Heart left ventricle (tissue), 16 donors: ENCODE data around the gene LSAMP. TPM values are rescaled to one million over a fixed set of nuclear protein-coding genes. Genes with fewer than 3 reads are reported as not detected.
"Not testable (repeated sequence)": the region's sequence is repeated elsewhere in the genome, so short reads cannot be mapped to it uniquely, and the experiment has no call there.

Experiments used
- ATAC-seq, 4 donors: fragments of 200-7000 bp; cut with Tn5 transposase; one replicate each; pipeline ENCODE4 v1.9.1; 2020 to 2022; ENCODE audit warnings: moderate library complexity in 4 of 4, mild to moderate bottlenecking in 3 of 4, moderate number of reproducible peaks in 1 of 4
- DNase-seq, 5 donors: peaks; one replicate each; pipeline ENCODE4 v3.0.0-alpha.2; 2020
- H3K27ac ChIP-seq, 12 donors: fragments of 200-600 bp; sonication (generic) in 4 of 12; one replicate each; pipeline versions ENCODE4 v1.5.0 to v1.8.0; 2016 to 2022; ENCODE audit warnings: mild to moderate bottlenecking in 2 of 12
- H3K27me3 ChIP-seq, 9 donors: fragments of 200-600 bp; sonication (generic) in 2 of 9; one replicate each; pipeline versions ENCODE4 v1.5.1 to v1.8.0; 2016 to 2022; ENCODE audit warnings: mild to moderate bottlenecking in 3 of 9
- H3K36me3 ChIP-seq, 9 donors: fragments of 200-600 bp; sonication (generic) in 2 of 9; one replicate each; pipeline versions ENCODE4 v1.5.0 to v1.8.0; 2018 to 2022; ENCODE audit warnings: mild to moderate bottlenecking in 2 of 9
- H3K4me1 ChIP-seq, 12 donors: fragments of 200-600 bp; sonication (generic) in 4 of 12; one replicate each; pipeline versions ENCODE4 v1.5.0 to v1.8.0; 2016 to 2022; ENCODE audit warnings: mild to moderate bottlenecking in 3 of 12
- H3K4me3 ChIP-seq, 12 donors: fragments of 200-600 bp; sonication (generic) in 4 of 12; one replicate each; pipeline versions ENCODE4 v1.5.0 to v1.8.0; 2017 to 2022; ENCODE audit warnings: mild to moderate bottlenecking in 9 of 12, moderate library complexity in 4 of 12
- H3K9me3 ChIP-seq, 12 donors: fragments of 200-600 bp; sonication (generic) in 4 of 12; one replicate each; pipeline versions ENCODE4 v1.5.0 to v1.8.0; 2016 to 2022; ENCODE audit warnings: mild to moderate bottlenecking in 1 of 12
- POLR2A ChIP-seq, 2 donors: fragments of 450-650 bp; IDR thresholded peaks; one replicate each; pipeline ENCODE4 v1.6.1; 2017; ENCODE audit warnings: antibody characterized with exemption in 2 of 2, mild to moderate bottlenecking in 2 of 2, moderate library complexity in 2 of 2
- WGBS, 4 donors: extraction: QIAGEN DNeasy Blood & Tissue Kit in 2 of 4; methylation state at CpG; one replicate each; pipeline versions ENCODE4 v1.1.5 to v1.1.7; 2013 to 2018; 5-methylcytosine and 5-hydroxymethylcytosine counted together
- intact Hi-C, 10 donors: fragments of 100-400 bp; cut with DNase I; formaldehyde crosslinking; loops; one replicate each; pipeline versions ENCODE4 v1.11.1 to v1.14.2; 2022
- polyA plus RNA-seq, 2 donors: library from polyadenylated mRNA; stranded (reverse); fragments of 200-250 nt; gene quantifications; one replicate each; pipeline ENCODE4 v1.2.3, GENCODE V29; 2013
- total RNA-seq, 9 donors: library from RNA; depleted of rRNA in 2 of 9; stranded (reverse); fragments of >200 nt in 2 of 9; fragmentation: NEBNext Ultra II Directional in 3 of 9; extraction: Animal tissue kit (Norgen Biotek cat#: 25700) in 3 of 9; gene quantifications; one replicate each; pipeline versions ENCODE4 v1.1.0 to v1.2.4, GENCODE V29; 2016 to 2023
- TF ChIP-seq, protein P1 (sequence below), 12 donors: fragments of 200-600 bp; sonication (generic) in 4 of 12; IDR thresholded peaks; one replicate each; pipeline versions ENCODE4 v1.5.0 to v1.8.0; 2018 to 2022; ENCODE audit warnings: antibody characterized with exemption in 12 of 12, mild to moderate bottlenecking in 5 of 12
- donor health status: ischemic (EF 13 %, LVEDD 7.1; RV severe dilation, severe dysfunction).
- donor health status: healthy with polysubstance abuse.
- donor health status: DM: no; HTN: yes; CAD: no.
- donor health status: DM: no; HTN: no; CAD: no.
- donor health status: ischemic (EF 25% LVEDD 6.9; RV normal size, moderate dysfunction).
- donor health status: ischemic (EF 25% LVEDD 5.7; RV mildly dilated, moderate dysfunction).
- donor health status: healthy.
- donor health status: DM: yes; HTN: yes; CAD: no.
- donor health status: ischemic (EF 35%, LVEDD 5.7; RV mildly dilated, moderate dysfunction).
- donor health status: nonischemic (EF 11% LVEDD 7.7; RV severe dilation, severe dysfunction).
- donor health status: DM: yes; HTN: yes; CAD: no.
- donor health status: PGD.
- donor health status: ischemic (EF 29% LVEDD 5.4; RV normal size, mild dysfunction).
- donor health status: nonischemic (EF 23%, LVEDD 6.1; RV moderate dilation, normal function).

Gene LSAMP
- total and polyA plus RNA-seq, 11 donors = 1.6 to 52.3 (median 7.2) TPM

DNA sequence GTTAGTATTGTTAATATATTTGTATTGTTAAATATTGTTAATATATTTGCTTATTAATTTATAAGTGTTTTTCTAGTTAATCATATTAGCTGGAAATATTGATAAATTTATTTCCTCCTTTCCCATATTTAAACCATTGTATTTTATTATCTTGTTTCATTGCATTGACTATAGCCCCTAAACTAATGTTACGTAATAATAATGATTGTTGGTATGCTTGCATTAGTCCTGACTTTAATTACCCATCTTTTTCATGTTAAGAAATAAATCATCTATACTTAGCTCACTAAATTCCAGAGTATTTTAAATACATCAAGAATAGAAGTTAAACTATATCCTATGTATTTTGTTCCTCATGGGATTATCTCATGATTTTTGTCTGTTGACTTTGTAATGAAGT is 368.2 kb downstream of the LSAMP start:
- 91 to 98% (median 97%) methylated on average over 1 of the region's 1 CpG for WGBS, 4 donors
- intact Hi-C loops = no loop called here
- no peak for TF ChIP-seq POLR2A (IDR thresholded peaks at IDR 0.05)
- TF ChIP-seq, protein P1, sequence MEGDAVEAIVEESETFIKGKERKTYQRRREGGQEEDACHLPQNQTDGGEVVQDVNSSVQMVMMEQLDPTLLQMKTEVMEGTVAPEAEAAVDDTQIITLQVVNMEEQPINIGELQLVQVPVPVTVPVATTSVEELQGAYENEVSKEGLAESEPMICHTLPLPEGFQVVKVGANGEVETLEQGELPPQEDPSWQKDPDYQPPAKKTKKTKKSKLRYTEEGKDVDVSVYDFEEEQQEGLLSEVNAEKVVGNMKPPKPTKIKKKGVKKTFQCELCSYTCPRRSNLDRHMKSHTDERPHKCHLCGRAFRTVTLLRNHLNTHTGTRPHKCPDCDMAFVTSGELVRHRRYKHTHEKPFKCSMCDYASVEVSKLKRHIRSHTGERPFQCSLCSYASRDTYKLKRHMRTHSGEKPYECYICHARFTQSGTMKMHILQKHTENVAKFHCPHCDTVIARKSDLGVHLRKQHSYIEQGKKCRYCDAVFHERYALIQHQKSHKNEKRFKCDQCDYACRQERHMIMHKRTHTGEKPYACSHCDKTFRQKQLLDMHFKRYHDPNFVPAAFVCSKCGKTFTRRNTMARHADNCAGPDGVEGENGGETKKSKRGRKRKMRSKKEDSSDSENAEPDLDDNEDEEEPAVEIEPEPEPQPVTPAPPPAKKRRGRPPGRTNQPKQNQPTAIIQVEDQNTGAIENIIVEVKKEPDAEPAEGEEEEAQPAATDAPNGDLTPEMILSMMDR (IDR thresholded peaks at IDR 0.05) = no peak

DNA sequence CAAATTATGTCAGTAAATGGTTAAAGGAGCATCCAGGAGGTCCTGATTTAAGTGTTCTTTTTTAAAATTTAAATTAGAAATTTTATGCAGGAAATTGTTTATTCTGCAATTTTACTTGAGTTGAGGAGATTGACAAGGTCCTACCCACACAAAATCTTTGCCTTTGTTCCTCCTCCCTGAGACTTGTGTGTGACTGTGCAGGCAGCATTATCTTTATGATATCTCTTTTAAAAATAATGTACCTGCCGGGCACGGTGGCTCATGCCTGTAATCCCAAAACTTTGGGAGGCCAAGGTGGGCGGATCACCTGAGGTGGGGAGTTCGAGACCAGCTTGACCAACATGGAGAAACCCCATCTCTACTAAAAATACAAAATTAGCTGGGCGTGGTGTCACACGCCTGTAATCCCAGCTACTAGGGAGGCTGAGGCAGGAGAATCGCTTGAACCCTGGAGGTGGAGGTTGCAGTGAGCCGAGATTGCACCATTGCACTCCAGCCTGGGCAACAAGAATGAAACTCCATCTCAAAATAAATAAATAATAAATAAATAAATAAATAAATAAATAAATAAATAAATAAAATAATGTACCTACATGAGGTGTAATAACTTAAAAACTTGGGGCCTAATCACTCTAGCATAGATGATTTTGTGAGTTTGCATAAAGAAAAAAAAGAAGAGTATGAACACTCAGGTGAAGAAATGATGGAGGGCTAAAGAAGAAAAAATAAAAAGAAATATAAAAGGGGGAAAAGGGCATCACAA is 374.6 kb downstream of the LSAMP start:
- 87 to 90% (median 90%) methylated on average over 8 of the region's 8 CpGs for WGBS, 4 donors
- H3K4me1 ChIP-seq, H3K4me3 ChIP-seq, H3K27ac ChIP-seq, intact Hi-C loops, H3K9me3 ChIP-seq, DNase-seq, H3K27me3 ChIP-seq, ATAC-seq, H3K36me3 ChIP-seq: not testable (repeated sequence)

More for the DNA sequence above, 368.2 kb downstream of the LSAMP start:
- peaks cover 0 to 3% (median 0%) of the 10 kb centered on the region in 12 donors for H3K9me3 ChIP-seq
- no peak overlapping the region for H3K4me3 ChIP-seq
- DNase-seq = no peak
- H3K4me1 ChIP-seq = no peaks in the 10 kb centered on the region
- no peaks in the 10 kb centered on the region for H3K36me3 ChIP-seq
- no peak overlapping the region for H3K27ac ChIP-seq
- no peak for ATAC-seq
- no peaks in the 10 kb centered on the region for H3K27me3 ChIP-seq

DNA sequence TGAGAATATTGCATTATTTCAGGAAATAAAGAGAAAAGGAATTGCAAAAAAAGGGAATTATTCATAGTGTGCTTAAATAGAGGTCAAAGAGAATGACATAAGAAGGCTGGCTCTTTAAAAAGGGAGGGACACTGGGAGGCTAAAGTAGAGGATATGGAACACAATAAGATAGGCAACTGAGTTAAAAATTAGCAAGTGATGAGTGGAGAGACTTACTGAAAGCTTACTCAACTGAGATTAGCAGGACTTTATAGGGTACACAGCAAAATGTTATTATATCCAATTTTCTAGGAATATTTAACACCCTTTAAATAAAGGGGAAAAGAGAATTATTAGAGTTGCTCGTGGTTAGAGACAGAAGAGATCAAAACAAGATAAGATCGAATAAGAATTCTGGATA is 375.2 kb downstream of the LSAMP start:
- H3K27me3 ChIP-seq = no peaks in the 10 kb centered on the region
- DNase-seq (no peak), ATAC-seq (no peak)
- H3K9me3 ChIP-seq = peaks cover 0 to 3% (median 0%) of the 10 kb centered on the region in 12 donors
- no peak for TF ChIP-seq POLR2A (IDR thresholded peaks at IDR 0.05)
- TF ChIP-seq, protein P1 (IDR thresholded peaks at IDR 0.05) = no peak
- WGBS, 4 donors = 62 to 70% (median 66%) methylated on average over 2 of the region's 2 CpGs
- H3K4me1 ChIP-seq = no peaks in the 10 kb centered on the region
- H3K27ac ChIP-seq = no peak overlapping the region
- intact Hi-C loops = no loop called here
- no peaks in the 10 kb centered on the region for H3K36me3 ChIP-seq
- no peak overlapping the region for H3K4me3 ChIP-seq

DNA sequence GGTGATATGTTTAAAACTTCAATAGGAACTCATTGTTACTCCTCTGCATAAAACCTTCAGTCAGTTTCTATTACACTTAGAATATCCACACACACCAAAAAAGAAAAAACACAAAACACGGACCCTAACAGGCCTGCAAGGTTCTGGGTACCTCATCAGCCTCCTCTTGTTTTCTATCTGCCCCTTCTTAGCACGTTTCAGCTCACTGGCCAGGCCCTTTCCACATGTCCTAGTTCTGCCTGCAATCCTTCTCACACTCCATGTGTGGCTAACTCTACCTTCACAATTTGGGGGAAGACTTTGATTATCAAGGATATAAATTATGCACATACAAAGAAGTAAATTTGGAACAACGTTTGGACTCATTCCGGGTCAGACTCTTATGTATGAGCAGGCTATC is 376.3 kb downstream of the LSAMP start:
- Histone ChIP-seq H3K4me3 (no peak overlapping the region), H3K27ac (no peak overlapping the region), H3K4me1 (no peaks in the 10 kb centered on the region), H3K9me3 (peaks cover 0 to 3% (median 0%) of the 10 kb centered on the region in 12 donors), H3K36me3 (no peaks in the 10 kb centered on the region), H3K27me3 (no peaks in the 10 kb centered on the region)
- 56 to 67% (median 66%) methylated on average over 4 of the region's 4 CpGs for WGBS, 4 donors
- DNase-seq = no peak
- ATAC-seq = no peak
- intact Hi-C loops = no loop called here
- TF ChIP-seq POLR2A (IDR thresholded peaks at IDR 0.05) = no peak
- TF ChIP-seq, protein P1 (IDR thresholded peaks at IDR 0.05) = no peak

DNA sequence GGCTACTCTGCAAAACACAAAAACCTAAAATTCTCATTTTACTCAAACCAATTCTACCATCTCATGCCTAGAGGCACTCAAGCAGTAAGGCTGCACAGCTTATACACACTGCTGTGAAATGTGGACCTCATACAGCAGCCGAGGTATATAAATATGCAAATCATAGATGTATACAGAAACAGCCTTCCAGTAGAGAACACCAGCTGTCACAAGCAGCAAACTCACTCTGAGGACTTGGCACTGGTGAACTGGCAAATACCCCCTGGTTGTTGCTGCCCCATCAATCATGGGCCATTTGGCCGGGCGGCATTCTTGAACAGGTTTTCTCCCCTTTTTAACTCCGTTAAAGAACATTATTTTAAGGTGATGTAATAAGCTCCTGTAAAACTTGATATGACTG is 378.0 kb downstream of the LSAMP start:
- TF ChIP-seq, protein P1 (IDR thresholded peaks at IDR 0.05) = no peak
- TF ChIP-seq POLR2A (IDR thresholded peaks at IDR 0.05) = no peak
- no peak for ATAC-seq
- Histone ChIP-seq H3K27me3 (no peaks in the 10 kb centered on the region), H3K36me3 (no peaks in the 10 kb centered on the region), H3K27ac (no peak overlapping the region), H3K4me1 (no peaks in the 10 kb centered on the region), H3K4me3 (no peak overlapping the region), H3K9me3 (no peaks in the 10 kb centered on the region)
- 72 to 80% (median 76%) methylated on average over 4 of the region's 4 CpGs for WGBS, 4 donors
- no peak for DNase-seq
- intact Hi-C loops = no loop called here
